HG02840 (cell line): ENCODE data around the gene SLC34A1.
"Not testable (repeated sequence)": the region's sequence is repeated elsewhere in the genome, so short reads cannot be mapped to it uniquely, and the experiment has no call there.

Source experiments
- ATAC-seq: cut with Tn5 transposase; IDR thresholded peaks from one replicate; pipeline ENCODE4 v1.9.1; 2021; ENCODE audit warnings: mild to moderate bottlenecking, moderate library complexity, moderate number of reproducible peaks; ENCODE audit not compliant: unreplicated experiment, low FRiP score

The SLC34A1 gene

GRCh38 chr5:177367981-177368868 lies 16.0 kb upstream of the SLC34A1 start:
- ATAC-seq: no peak

GRCh38 chr5:177368869-177369644 lies 15.2 kb upstream of the SLC34A1 start:
- no peak for ATAC-seq

- ATAC-seq: no peak
Measured at GRCh38 chr5:177369645-177370440, 14.4 kb upstream of the SLC34A1 start.

- ATAC-seq: no peak
Measured at GRCh38 chr5:177370488-177371119, 13.6 kb upstream of the SLC34A1 start.

GRCh38 chr5:177371120-177372033 lies 12.9 kb upstream of the SLC34A1 start:
- ATAC-seq: no peak

- no peak for ATAC-seq
Measured at GRCh38 chr5:177372034-177372896, 12.0 kb upstream of the SLC34A1 start.

- no peak for ATAC-seq
Measured at GRCh38 chr5:177372910-177373309, 11.3 kb upstream of the SLC34A1 start.

GRCh38 chr5:177373806-177374205 lies 10.4 kb upstream of the SLC34A1 start:
- ATAC-seq: no peak

GRCh38 chr5:177374211-177374610 lies 10.0 kb upstream of the SLC34A1 start:
- ATAC-seq: no peak

GRCh38 chr5:177375516-177375915 lies 8.7 kb upstream of the SLC34A1 start:
- not testable (repeated sequence) for ATAC-seq

- ATAC-seq: no peak
Measured at GRCh38 chr5:177376107-177376506, 8.1 kb upstream of the SLC34A1 start.

GRCh38 chr5:177377851-177378776 lies 6.1 kb upstream of the SLC34A1 start:
- ATAC-seq: no peak

- no peak for ATAC-seq
Measured at GRCh38 chr5:177378884-177379883, 5.0 kb upstream of the SLC34A1 start.

- no peak for ATAC-seq
Measured at GRCh38 chr5:177380805-177381126, 3.5 kb upstream of the SLC34A1 start.

GRCh38 chr5:177382423-177383029 lies 1.7 kb upstream of the SLC34A1 start:
- ATAC-seq: no peak

GRCh38 chr5:177383181-177383580 lies 1.1 kb upstream of the SLC34A1 start:
- no peak for ATAC-seq
